Ascending aorta (tissue), 2 donors: ENCODE results near the gene ACER2. TPM values are rescaled to one million over a fixed set of nuclear protein-coding genes. Genes with fewer than 3 reads are reported as not detected.

Experiments used
- DNase-seq, 2 donors: peaks; one replicate each; pipeline ENCODE4 v3.0.0-alpha.2; 2019; ENCODE audit warnings: low spot score in 2 of 2
- H3K27ac ChIP-seq, 2 donors: fragments of 200-600 bp; sonication (generic); one replicate each; pipeline ENCODE4 v1.5.1; 2016 to 2017; ENCODE audit warnings: mild to moderate bottlenecking in 1 of 2
- H3K27me3 ChIP-seq: fragments of 200-600 bp; sonication (generic); one replicate; pipeline ENCODE4 v1.5.1; 2017
- H3K36me3 ChIP-seq, 2 donors: fragments of 200-600 bp; sonication (generic); one replicate each; pipeline ENCODE4 v1.5.1; 2016
- H3K4me1 ChIP-seq, 2 donors: fragments of 200-600 bp; sonication (generic); one replicate each; pipeline ENCODE4 v1.5.1; 2016 to 2017; ENCODE audit warnings: mild to moderate bottlenecking in 1 of 2
- H3K4me3 ChIP-seq, 2 donors: fragments of 200-600 bp; sonication (generic); one replicate each; pipeline ENCODE4 v1.5.1; 2016 to 2017; ENCODE audit warnings: mild to moderate bottlenecking in 1 of 2
- H3K9me3 ChIP-seq, 2 donors: fragments of 200-600 bp; sonication (generic); one replicate each; pipeline ENCODE4 v1.5.1; 2016
- intact Hi-C: fragments of 100-400 bp; cut with DNase I; formaldehyde crosslinking; loops from one replicate; pipeline ENCODE4 v1.15.1; 2023
- total RNA-seq: library from RNA; depleted of rRNA; stranded (reverse); fragments of >200 nt; gene quantifications from one replicate; pipeline ENCODE4 v1.1.0, GENCODE V29; 2016
- TF ChIP-seq, protein P1 (sequence below), 3 experiments: fragments of 200-600 bp in 2 of 3; fragments of 450-650 bp in 1 of 3; sonication (generic) in 2 of 3; IDR thresholded peaks; one replicate each; pipeline ENCODE4 v1.5.1; 2016 to 2019; ENCODE audit warnings: antibody characterized with exemption in 3 of 3, mild to moderate bottlenecking in 1 of 3, moderate library complexity in 1 of 3

ACER2 gene
- total RNA-seq, 1 donor from 2014 or later: 1.4 TPM

GRCh38 chr9:19457693-19458009 lies 48.8 kb downstream of the ACER2 start:
- TF ChIP-seq, protein P1, sequence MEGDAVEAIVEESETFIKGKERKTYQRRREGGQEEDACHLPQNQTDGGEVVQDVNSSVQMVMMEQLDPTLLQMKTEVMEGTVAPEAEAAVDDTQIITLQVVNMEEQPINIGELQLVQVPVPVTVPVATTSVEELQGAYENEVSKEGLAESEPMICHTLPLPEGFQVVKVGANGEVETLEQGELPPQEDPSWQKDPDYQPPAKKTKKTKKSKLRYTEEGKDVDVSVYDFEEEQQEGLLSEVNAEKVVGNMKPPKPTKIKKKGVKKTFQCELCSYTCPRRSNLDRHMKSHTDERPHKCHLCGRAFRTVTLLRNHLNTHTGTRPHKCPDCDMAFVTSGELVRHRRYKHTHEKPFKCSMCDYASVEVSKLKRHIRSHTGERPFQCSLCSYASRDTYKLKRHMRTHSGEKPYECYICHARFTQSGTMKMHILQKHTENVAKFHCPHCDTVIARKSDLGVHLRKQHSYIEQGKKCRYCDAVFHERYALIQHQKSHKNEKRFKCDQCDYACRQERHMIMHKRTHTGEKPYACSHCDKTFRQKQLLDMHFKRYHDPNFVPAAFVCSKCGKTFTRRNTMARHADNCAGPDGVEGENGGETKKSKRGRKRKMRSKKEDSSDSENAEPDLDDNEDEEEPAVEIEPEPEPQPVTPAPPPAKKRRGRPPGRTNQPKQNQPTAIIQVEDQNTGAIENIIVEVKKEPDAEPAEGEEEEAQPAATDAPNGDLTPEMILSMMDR (IDR thresholded peaks at IDR 0.05): no peak

DNA sequence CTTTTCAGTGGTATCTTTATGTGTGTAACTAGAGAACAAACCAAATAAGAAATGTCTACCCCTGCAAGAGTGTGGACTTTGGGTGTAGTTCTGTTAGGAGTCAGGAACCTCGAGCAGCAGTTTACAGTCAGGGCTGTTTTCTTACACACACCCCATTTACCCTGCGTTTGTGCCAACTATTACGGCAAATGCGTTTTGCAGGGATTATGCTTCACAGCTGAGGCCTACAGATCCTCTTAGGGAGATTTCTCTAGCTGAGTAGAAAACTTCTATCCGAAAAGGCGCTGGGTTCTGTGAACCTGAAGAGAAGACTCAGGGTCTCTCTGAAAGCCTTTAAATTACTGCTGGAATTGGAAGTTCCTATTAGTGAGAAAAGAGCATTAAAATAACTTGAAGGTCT lies 51.4 kb downstream of the ACER2 start:
- TF ChIP-seq, protein P1 (IDR thresholded peaks at IDR 0.05): no peak
- intact Hi-C loops: no loop called here

More at GRCh38 chr9:19457693-19458009, 48.8 kb downstream of the ACER2 start:
- Histone ChIP-seq H3K27me3 (no peaks in the 10 kb centered on the region), H3K9me3 (no peaks in the 10 kb centered on the region), H3K27ac (peak overlapping the region; percentile 41 to 68), H3K36me3 (no peaks in the 10 kb centered on the region), H3K4me3 (peak overlapping the region; percentile 6 to 38), H3K4me1 (peaks cover 4 to 6% of the 10 kb centered on the region in 2 donors)
- intact Hi-C loops: loop anchor here (1.0 to 5.0 kb wide), 7 partner anchors 27 to 408 kb away; partner anchors contain the start of genes DENND4C, RPS6 and RRAGA
- DNase-seq: no peak

DNA sequence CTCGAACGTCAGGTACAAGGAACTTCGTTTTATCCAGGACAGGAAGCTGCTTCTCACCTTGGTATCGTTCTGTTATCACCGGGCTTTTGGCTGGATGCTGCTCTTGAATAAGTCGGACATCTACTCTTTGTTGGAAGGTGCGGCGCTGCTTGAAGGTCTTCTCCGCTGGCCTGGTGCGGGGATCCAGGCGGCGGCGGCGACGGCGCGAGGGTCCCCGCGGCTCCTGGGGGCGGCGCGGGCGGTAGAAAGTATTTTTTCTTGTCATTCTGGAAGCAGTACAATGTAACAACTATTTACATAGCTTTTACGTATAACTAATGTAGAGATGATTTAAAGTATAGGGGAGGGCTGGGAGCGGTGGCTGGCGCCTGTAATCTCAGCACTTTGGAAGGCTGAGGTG lies 52.3 kb downstream of the ACER2 start:
- DNase-seq: no peak
- Histone ChIP-seq H3K4me1 (peaks cover 4 to 6% of the 10 kb centered on the region in 2 donors), H3K36me3 (no peaks in the 10 kb centered on the region), H3K4me3 (no peak overlapping the region), H3K9me3 (no peaks in the 10 kb centered on the region), H3K27me3 (no peaks in the 10 kb centered on the region), H3K27ac (no peak overlapping the region)
- intact Hi-C loops: no loop called here
- TF ChIP-seq, protein P1 (IDR thresholded peaks at IDR 0.05): no peak

More for the DNA sequence above, 51.4 kb downstream of the ACER2 start:
- no peaks in the 10 kb centered on the region for H3K27me3 ChIP-seq
- H3K36me3 ChIP-seq: no peaks in the 10 kb centered on the region
- peaks cover 4 to 6% of the 10 kb centered on the region in 2 donors for H3K4me1 ChIP-seq
- DNase-seq: no peak
- no peaks in the 10 kb centered on the region for H3K9me3 ChIP-seq
- no peak overlapping the region for H3K4me3 ChIP-seq
- H3K27ac ChIP-seq: no peak overlapping the region

DNA sequence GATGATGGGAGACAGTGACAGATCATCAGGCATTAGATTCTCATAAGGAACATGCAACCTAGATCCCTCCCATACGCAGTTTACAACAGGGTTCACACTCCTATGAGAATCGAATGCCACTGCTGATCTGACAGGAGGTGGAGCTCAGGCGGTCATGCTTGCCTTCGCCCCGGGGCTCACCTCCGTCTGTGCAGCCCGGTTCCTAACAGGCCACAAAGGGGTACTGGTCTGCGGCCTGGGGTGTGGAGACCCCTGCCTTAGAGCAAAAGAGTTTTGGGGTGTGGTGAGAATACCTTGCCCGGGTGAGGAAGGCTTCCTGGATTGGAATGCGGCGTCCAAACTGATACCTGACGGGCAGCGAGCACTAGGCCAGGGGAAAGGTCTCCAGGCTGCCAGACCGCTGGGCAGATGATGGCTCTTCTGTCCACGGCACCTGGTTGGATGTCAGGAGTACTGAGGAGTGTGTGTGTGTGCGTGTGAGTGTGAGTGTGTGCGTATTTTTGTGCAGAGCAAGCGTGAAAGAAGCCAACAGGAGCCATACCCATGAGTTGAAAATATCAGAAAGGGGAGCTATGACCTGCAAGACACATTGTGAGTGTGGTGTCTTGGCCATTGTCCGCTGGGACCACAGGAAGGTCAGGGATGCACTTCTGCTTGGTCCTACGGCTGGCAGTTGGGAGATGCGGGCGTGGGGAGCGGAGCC lies 55.4 kb downstream of the ACER2 start:
- H3K9me3 ChIP-seq: no peaks in the 10 kb centered on the region
- H3K4me3 ChIP-seq: peak overlapping the region; percentile 59 to 83
- H3K27ac ChIP-seq: no peak overlapping the region
- TF ChIP-seq, protein P1 (IDR thresholded peaks at IDR 0.05): no peak
- no peaks in the 10 kb centered on the region for H3K27me3 ChIP-seq
- no peaks in the 10 kb centered on the region for H3K4me1 ChIP-seq
- DNase-seq: no peak
- H3K36me3 ChIP-seq: no peaks in the 10 kb centered on the region
- intact Hi-C loops: no loop called here

GRCh38 chr9:19464764-19465585 lies 56.2 kb downstream of the ACER2 start:
- Histone ChIP-seq H3K27ac (peak overlapping the region in 1 of 2 donors; percentile 25), H3K4me3 (peak overlapping the region; percentile 59 to 83), H3K9me3 (no peaks in the 10 kb centered on the region), H3K27me3 (no peaks in the 10 kb centered on the region), H3K36me3 (no peaks in the 10 kb centered on the region), H3K4me1 (no peaks in the 10 kb centered on the region)
- intact Hi-C loops: no loop called here
- DNase-seq: peak in 1 of 2 donors; percentile 79
- TF ChIP-seq, protein P1 (IDR thresholded peaks at IDR 0.05): peak; percentile 59 to 77 (median 69)
